ENCODE results near the gene GPR78.

GPR78 gene

DNA sequence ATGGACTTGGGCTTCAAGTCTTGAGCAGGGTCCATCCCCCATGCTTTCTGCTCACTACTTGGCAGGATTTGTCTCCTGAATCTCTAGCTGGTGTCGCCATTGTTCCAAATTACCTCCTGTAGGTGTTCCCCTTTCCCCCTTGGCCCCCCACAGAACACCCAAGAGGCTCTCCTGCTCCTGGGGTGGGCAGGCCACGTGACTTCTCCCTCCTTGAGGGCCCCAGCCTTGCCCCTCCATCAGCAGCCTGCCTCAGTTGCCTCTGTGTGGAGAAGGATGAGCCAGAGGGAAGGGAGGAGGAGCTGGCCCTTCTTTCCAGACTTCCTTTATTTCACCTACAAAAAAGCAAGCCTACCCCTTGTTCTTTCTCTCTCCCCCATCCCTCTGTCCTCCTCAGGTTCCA is 1.8 kb downstream of the GPR78 start:
- no peak for DNase-seq (ENCODE audit: insufficient read length, low spot score)
- TF ChIP-seq POLR2A (IDR thresholded peaks at IDR 0.05; ENCODE audit: low read depth, low read length), result no peak
- FAIRE-seq, result no peak

- no peak for TF ChIP-seq POLR2A (IDR thresholded peaks at IDR 0.05; ENCODE audit: low read depth, low read length)
- DNase-seq (ENCODE audit: insufficient read length, low spot score) (no peak), FAIRE-seq (no peak)
Observed at GRCh38 chr4:8582436-8582835, 2.2 kb downstream of the GPR78 start.

DNA sequence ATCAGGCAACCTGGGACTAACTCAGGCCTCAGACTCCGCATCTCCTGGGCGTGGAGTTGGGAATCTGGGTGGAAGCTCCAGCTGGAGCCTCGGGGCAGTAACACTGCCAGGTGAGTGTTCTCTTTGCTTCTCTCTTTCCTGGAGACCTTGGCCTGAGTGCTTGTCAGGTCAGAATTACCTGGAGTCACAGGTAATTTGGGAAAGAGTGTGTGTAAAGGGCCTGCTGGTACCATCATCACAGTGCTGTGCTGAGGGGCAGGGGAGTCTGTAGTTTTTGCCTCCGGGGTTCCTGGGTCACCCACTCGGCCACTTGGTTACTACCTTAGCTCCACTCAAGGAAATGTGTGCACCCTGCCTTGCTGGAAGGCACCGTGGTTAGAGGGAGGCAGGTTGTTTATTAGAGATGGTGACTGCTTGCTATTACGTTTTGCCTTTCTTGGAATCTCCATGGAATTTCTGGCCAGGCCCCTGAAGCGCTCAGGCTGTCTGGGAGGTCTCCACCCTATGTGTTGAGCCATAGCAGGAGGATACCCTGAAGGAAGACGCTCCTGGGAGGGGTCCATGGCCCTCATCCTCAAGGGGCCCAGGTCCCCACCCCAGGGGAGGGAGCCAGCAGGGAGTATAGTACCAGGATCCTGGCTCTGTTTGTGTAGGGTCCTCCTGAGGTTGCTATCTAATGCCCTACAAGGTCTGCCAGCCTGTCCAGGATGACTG is 2.9 kb downstream of the GPR78 start:
- DNase-seq (ENCODE audit: insufficient read length, low spot score), result no peak
- FAIRE-seq, result no peak
- no peak for TF ChIP-seq POLR2A (IDR thresholded peaks at IDR 0.05; ENCODE audit: low read depth, low read length)

DNA sequence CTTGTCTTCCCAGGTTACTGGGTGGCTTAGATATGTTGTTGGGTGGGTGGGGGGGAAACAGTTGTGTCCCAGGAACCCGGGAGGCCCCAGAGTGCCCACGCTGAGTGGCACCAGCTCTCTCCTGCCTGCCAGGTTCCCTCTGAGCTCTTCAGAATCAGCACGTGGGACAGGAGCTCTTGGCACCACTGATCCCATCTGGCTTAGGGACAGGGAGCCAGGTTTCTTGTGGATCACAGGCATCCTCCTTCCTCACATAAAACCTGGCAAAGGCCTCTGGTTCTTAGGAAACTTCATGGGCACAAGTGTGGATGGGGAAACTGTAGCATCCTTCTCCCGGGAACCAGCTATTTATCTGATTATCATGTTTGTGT is 3.4 kb downstream of the GPR78 start:
- no peak for TF ChIP-seq POLR2A (IDR thresholded peaks at IDR 0.05; ENCODE audit: low read depth, low read length)
- DNase-seq (ENCODE audit: insufficient read length, low spot score) (no peak), FAIRE-seq (no peak)

DNA sequence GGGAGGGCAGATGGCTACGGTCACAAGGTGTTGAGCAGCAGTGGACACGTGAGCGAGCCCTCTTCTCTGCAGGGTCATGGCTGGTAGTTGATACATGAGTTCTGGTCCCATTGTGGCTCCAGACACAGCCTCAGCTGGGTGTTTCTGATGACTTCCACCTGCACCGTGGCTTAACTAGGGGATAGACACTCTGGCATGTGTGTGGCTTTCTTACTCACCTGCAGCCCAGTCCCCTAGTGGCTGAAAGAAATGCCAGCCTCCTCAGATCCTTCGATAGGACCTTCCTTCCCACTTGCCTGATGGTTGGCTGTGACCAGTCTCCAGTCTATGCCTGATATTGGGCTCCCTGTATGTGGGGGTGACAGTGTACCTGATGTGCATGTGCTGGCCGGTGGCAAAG is 5.0 kb downstream of the GPR78 start:
- FAIRE-seq, result no peak
- TF ChIP-seq POLR2A (IDR thresholded peaks at IDR 0.05; ENCODE audit: low read depth, low read length), result no peak
- no peak for DNase-seq (ENCODE audit: insufficient read length, low spot score)

- no peak for FAIRE-seq
- no peak for DNase-seq (ENCODE audit: insufficient read length, low spot score)
- no peak for TF ChIP-seq POLR2A (IDR thresholded peaks at IDR 0.05; ENCODE audit: low read depth, low read length)
Observed at GRCh38 chr4:8585721-8586212, 5.6 kb downstream of the GPR78 start.

DNA sequence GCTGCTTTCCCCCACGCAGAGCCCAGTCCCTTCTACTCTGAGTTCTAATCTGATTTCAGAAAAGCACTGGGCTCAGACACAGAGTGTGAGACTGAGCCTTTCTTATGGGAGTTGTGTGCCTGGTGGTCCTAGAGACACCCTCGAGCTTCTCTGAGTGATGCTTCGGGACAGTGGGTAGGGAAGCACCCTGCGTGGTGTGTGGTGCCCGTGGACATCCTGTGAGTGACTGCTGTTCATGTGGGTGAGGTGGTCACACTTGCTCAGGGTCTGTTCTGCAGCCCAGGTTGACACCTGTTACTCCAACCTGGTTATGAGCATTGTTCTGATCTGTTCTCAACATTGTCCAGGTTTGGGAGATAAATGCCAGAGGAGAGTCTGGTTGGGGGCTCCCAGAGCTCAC is 6.1 kb downstream of the GPR78 start:
- FAIRE-seq (no peak), DNase-seq (ENCODE audit: insufficient read length, low spot score) (no peak)
- no peak for TF ChIP-seq POLR2A (IDR thresholded peaks at IDR 0.05; ENCODE audit: low read depth, low read length)

DNA sequence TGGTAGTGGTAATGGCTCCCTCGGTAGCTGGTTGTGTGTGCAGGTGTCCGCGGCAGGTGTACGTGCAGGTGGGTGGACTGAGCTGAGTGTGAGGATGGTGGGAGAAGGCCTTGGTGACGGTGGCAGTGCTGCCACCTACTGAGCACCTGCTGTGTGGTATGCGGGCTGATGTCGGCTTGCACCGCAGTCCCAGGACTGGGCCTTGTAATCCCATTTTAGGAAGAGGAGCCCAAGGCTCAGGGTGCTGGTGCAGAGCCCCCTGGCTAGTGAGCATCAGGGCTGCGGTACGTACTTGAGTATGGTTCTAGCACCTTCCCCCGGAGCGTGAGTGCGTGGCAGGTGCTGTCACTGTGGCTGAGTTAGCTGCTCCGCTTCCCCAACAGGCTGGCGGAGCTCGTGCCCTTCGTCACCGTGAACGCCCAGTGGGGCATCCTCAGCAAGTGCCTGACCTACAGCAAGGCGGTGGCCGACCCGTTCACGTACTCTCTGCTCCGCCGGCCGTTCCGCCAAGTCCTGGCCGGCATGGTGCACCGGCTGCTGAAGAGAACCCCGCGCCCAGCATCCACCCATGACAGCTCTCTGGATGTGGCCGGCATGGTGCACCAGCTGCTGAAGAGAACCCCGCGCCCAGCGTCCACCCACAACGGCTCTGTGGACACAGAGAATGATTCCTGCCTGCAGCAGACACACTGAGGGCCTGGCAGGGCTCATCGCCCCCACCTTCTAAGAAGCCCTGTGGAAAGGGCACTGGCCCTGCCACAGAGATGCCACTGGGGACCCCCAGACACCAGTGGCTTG is 6.7 kb downstream of the GPR78 start:
- no peak for TF ChIP-seq POLR2A (IDR thresholded peaks at IDR 0.05; ENCODE audit: low read depth, low read length)
- DNase-seq (ENCODE audit: insufficient read length, low spot score), result no peak
- FAIRE-seq, result no peak

DNA sequence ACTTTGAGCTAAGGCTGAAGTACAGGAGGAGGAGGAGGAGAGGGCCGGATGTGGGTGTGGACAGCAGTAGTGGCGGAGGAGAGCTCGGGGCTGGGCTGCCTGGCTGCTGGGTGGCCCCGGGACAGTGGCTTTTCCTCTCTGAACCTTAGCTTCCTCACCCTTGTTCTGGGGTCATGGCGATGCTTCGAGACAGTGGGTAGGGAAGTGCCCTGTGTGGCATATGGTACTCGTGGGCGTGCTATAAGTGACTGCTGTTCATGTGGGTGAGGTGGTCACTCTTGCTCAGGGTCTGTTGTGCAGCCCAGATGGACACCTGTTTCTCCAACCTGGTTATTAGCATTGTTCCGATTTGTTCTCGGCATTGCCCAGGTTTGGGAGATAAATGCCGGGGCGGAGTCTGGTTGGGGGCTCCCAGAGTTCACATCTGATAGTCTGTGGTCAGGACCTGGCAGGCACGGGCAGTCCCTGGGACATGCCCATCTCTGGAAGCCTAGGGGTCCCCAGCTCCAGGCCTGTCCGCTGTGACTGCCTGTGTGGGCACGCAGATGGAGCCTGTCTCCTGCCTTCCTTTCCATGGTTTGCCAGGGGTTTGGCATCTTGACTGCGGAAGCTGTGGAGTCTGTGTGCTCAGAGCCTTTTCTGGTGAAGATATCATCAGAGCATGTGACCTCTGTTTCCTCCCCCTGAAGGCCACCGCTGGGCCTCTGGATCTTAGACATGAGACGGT is 7.4 kb downstream of the GPR78 start:
- TF ChIP-seq POLR2A (IDR thresholded peaks at IDR 0.05; ENCODE audit: low read depth, low read length), result no peak
- DNase-seq (ENCODE audit: insufficient read length, low spot score) (no peak), FAIRE-seq (no peak)

DNA sequence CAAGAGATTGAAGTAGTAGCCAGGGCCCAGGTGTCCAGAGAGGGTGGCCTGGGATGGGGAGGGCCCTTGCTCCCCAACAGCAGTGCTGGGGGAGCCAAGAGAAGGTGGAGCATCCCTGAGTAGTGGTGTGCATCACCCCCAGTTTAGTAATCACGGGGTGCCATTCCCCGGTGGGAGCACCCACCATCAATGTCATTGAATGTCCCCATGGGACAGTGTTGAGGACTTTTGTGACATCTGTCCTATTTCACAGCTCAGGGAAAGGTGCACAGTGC is 7.9 kb downstream of the GPR78 start:
- no peak for TF ChIP-seq POLR2A (IDR thresholded peaks at IDR 0.05; ENCODE audit: low read depth, low read length)
- FAIRE-seq (no peak), DNase-seq (ENCODE audit: insufficient read length, low spot score) (no peak)

DNA sequence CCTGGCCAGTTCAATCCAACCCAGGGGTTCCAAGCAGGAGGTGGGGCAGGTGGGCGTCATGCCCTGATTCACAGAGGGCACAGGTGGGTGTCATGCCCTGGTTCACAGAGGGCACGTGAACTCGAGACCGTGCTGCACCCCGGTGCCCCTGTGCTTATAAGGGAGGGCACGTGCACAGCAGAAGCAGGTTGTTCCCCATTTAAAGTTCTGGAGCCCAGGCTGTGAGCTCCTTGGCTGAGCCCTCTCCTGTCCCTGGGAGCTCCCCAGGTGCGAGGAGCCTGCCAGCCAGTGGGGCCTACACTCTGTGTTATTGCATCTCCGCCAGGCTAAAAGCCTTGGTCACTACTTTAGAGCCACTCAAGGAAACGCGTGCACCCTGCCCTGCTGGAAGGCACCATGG is 9.1 kb downstream of the GPR78 start:
- FAIRE-seq, result no peak
- no peak for TF ChIP-seq POLR2A (IDR thresholded peaks at IDR 0.05; ENCODE audit: low read depth, low read length)
- no peak for DNase-seq (ENCODE audit: insufficient read length, low spot score)

- no peak for TF ChIP-seq POLR2A (IDR thresholded peaks at IDR 0.05; ENCODE audit: low read depth, low read length)
- no peak for DNase-seq (ENCODE audit: insufficient read length, low spot score)
- FAIRE-seq, result no peak
Observed at GRCh38 chr4:8589823-8590545, 9.8 kb downstream of the GPR78 start.

- FAIRE-seq (no peak), DNase-seq (ENCODE audit: insufficient read length, low spot score) (no peak)
- no peak for TF ChIP-seq POLR2A (IDR thresholded peaks at IDR 0.05; ENCODE audit: low read depth, low read length)
Observed at GRCh38 chr4:8590546-8590880, 10.3 kb downstream of the GPR78 start.

DNA sequence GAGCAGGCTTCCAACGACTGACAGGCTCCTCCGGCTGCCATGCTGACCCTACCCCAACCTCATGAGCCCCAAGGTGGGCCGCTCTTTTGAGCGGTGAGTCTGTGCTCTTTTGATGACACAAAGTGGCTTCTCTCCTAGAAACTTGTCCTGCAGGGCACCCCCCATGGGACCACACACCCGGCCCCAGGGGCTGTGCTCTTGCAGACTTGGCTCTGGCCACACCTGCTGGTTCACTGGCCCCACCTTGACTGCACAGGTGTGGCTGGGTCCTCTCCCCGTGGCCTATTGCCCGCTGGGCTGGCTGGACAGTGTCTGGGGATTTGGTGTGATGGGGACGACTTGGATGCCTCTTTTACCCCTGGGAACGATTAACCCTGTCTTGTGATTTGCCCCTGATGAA is 10.9 kb downstream of the GPR78 start:
- no peak for DNase-seq (ENCODE audit: insufficient read length, low spot score)
- no peak for FAIRE-seq

More for the DNA sequence above, 10.9 kb downstream of the GPR78 start:
- no peak for TF ChIP-seq POLR2A (IDR thresholded peaks at IDR 0.05; ENCODE audit: low read depth, low read length)

Data from H54 (cell line).